Panc1 (cell line): ENCODE measurements around the gene PIP4K2A. TPM values are rescaled to one million over a fixed set of nuclear protein-coding genes. Genes with fewer than 3 reads are reported as not detected.

Source experiments
- ATAC-seq: fragments of 200-7000 bp; cut with Tn5 transposase; 2 replicates; pipeline ENCODE4 v1.9.1; 2020; ENCODE audit warnings: mild to moderate bottlenecking, moderate library complexity
- BruUV-seq: library from RNA; stranded (reverse); fragments of 400-500 nt; replicated peaks from 2 replicates; lab custom pipeline; 2021; lab: Mats Ljungman, UMichigan
- CTCF ChIA-PET: fragments of 300-600 bp; sonication (Branson Sonifier 250); formaldehyde crosslinking; loops from one replicate; lab custom pipeline; 2022; ENCODE audit warnings: antibody characterized with exemption; lab: Charles Lee
- POLR2A ChIA-PET: fragments of 300-600 bp; sonication (Branson Sonifier 250); formaldehyde crosslinking; loops from one replicate; lab custom pipeline; 2022; ENCODE audit warnings: antibody characterized with exemption; lab: Charles Lee
- DNase-seq: peaks from one replicate; pipeline ENCODE4 v3.0.0-alpha.2; 2010; ENCODE audit warnings: low read depth, low spot score
- H3K27ac ChIP-seq: 2 replicates; pipeline ENCODE4 v1.5.1; 2011; ENCODE audit warnings: mild to moderate bottlenecking, low read length, inconsistent platforms
- H3K27me3 ChIP-seq: fragments of 200-500 bp; sonication (Bioruptor generic); 2 replicates; pipeline ENCODE4 v1.6.0; 2014; ENCODE audit warnings: low read length, inconsistent platforms; ENCODE audit not compliant: control insufficient read depth, insufficient read depth
- H3K36me3 ChIP-seq: fragments of 200-500 bp; sonication (Bioruptor generic); 2 replicates; pipeline ENCODE4 v1.5.1; 2014; ENCODE audit warnings: inconsistent platforms, mild to moderate bottlenecking, low read length, moderate library complexity; ENCODE audit not compliant: control insufficient read depth, insufficient read depth
- H3K4me1 ChIP-seq: 2 replicates; pipeline ENCODE4 v1.5.1; 2011; ENCODE audit warnings: inconsistent platforms, mild to moderate bottlenecking, low read length, moderate library complexity; ENCODE audit not compliant: control insufficient read depth, insufficient read depth
- H3K4me3 ChIP-seq, 2 experiments: 2 replicates each; pipeline ENCODE4 v1.5.1; 2011 to 2012; ENCODE audit warnings: low read depth in 2 of 2, low read length in 2 of 2, mild to moderate bottlenecking in 2 of 2, inconsistent platforms in 1 of 2, moderate library complexity in 1 of 2
- H3K9me3 ChIP-seq: fragments of 200-500 bp; sonication (Bioruptor generic); 2 replicates; pipeline ENCODE4 v1.5.1; 2014; ENCODE audit warnings: low read depth, mild to moderate bottlenecking, inconsistent platforms, low read length, moderate library complexity; ENCODE audit not compliant: control insufficient read depth, insufficient read depth
- CTCF ChIP-seq: fragments of 450-650 bp; IDR thresholded peaks from 2 replicates; pipeline ENCODE4 v1.5.1; 2017; ENCODE audit warnings: mild to moderate bottlenecking
- POLR2AphosphoS5 ChIP-seq: IDR thresholded peaks from 2 replicates; pipeline ENCODE4 v1.6.1; 2012; ENCODE audit warnings: mild to moderate bottlenecking, low read depth, low read length, moderate library complexity
- SIN3A ChIP-seq: IDR thresholded peaks from 2 replicates; pipeline ENCODE4 v1.6.1; 2012; ENCODE audit warnings: low read depth, mild to moderate bottlenecking, low read length, moderate library complexity, borderline replicate concordance; ENCODE audit not compliant: insufficient read depth
- TCF7L2 ChIP-seq: IDR thresholded peaks from 2 replicates; pipeline ENCODE4 v1.6.1; 2011; ENCODE audit warnings: mild to moderate bottlenecking, low read depth, low read length, inconsistent platforms
- in situ Hi-C: cut with HindIII; loops from 2 replicates; pipeline ENCODE4 v1.10.0; 2016; ENCODE audit warnings: low sequenced_read_pairs, low pct_unique_long_range_greater_than_20kb
- intact Hi-C: fragments of 100-400 bp; cut with micrococcal nuclease; formaldehyde crosslinking; loops from one replicate; pipeline ENCODE4 v1.10.0; 2022; ENCODE audit not compliant: unreplicated experiment
- total RNA-seq: library from RNA; stranded (reverse); gene quantifications from one replicate; pipeline ENCODE4 v1.2.1, GENCODE V29; 2021; ENCODE audit not compliant: unreplicated experiment
- TF ChIP-seq, protein P1 (sequence below), 2 experiments: IDR thresholded peaks; 2 replicates each; pipeline ENCODE4 v1.6.1; 2011 to 2012; ENCODE audit warnings: low read depth in 2 of 2, control low read depth in 1 of 2, low read length in 1 of 2, mild to moderate bottlenecking in 1 of 2, moderate library complexity in 1 of 2; ENCODE audit not compliant: insufficient read depth in 1 of 2

The PIP4K2A gene
- total RNA-seq, 1 experiment from 2014 or later, result 25.2 TPM

- in situ Hi-C loops, result no loop called here
- TF ChIP-seq CTCF (no peak), POLR2AphosphoS5 (no peak), SIN3A (no peak), TCF7L2 (no peak)
- TF ChIP-seq, protein P1, sequence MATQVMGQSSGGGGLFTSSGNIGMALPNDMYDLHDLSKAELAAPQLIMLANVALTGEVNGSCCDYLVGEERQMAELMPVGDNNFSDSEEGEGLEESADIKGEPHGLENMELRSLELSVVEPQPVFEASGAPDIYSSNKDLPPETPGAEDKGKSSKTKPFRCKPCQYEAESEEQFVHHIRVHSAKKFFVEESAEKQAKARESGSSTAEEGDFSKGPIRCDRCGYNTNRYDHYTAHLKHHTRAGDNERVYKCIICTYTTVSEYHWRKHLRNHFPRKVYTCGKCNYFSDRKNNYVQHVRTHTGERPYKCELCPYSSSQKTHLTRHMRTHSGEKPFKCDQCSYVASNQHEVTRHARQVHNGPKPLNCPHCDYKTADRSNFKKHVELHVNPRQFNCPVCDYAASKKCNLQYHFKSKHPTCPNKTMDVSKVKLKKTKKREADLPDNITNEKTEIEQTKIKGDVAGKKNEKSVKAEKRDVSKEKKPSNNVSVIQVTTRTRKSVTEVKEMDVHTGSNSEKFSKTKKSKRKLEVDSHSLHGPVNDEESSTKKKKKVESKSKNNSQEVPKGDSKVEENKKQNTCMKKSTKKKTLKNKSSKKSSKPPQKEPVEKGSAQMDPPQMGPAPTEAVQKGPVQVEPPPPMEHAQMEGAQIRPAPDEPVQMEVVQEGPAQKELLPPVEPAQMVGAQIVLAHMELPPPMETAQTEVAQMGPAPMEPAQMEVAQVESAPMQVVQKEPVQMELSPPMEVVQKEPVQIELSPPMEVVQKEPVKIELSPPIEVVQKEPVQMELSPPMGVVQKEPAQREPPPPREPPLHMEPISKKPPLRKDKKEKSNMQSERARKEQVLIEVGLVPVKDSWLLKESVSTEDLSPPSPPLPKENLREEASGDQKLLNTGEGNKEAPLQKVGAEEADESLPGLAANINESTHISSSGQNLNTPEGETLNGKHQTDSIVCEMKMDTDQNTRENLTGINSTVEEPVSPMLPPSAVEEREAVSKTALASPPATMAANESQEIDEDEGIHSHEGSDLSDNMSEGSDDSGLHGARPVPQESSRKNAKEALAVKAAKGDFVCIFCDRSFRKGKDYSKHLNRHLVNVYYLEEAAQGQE (IDR thresholded peaks at IDR 0.05; ENCODE audit: insufficient read depth in 1 of 2, low read depth in 2 of 2, low read length in 1 of 2), result no peak
- Histone ChIP-seq H3K9me3 (no peaks in the 10 kb centered on the region), H3K27me3 (no peaks in the 10 kb centered on the region), H3K4me3 (no peak overlapping the region), H3K36me3 (no peaks in the 10 kb centered on the region; the same call in 1 of the 2 replicates), H3K4me1 (no peaks in the 10 kb centered on the region), H3K27ac (no peak overlapping the region)
- POLR2A ChIA-PET, result no interaction called here
- ATAC-seq, result no peak
- CTCF ChIA-PET, result no interaction called here
- BruUV-seq, result no TSS peak
- intact Hi-C loops, result no loop called here
- no peak for DNase-seq
Measured at GRCh38 chr10:22605168-22605567, 109.2 kb downstream of the PIP4K2A start.

- Histone ChIP-seq H3K9me3 (no peaks in the 10 kb centered on the region), H3K27ac (no peak overlapping the region), H3K36me3 (no peaks in the 10 kb centered on the region; the same call in 1 of the 2 replicates), H3K4me3 (no peak overlapping the region), H3K4me1 (peaks cover under 1% of the 10 kb centered on the region; the same call in 1 of the 2 replicates), H3K27me3 (no peaks in the 10 kb centered on the region)
- ChIA-PET CTCF (no interaction called here), POLR2A (no interaction called here)
- intact Hi-C loops, result no loop called here
- DNase-seq (no peak), ATAC-seq (no peak)
- TF ChIP-seq, protein P1 (IDR thresholded peaks at IDR 0.05; ENCODE audit: insufficient read depth in 1 of 2, low read depth in 2 of 2, low read length in 1 of 2), result no peak
- no peak for TF ChIP-seq CTCF
- in situ Hi-C loops, result no loop called here
- BruUV-seq, result no TSS peak
Measured at GRCh38 chr10:22604344-22605126, 109.8 kb downstream of the PIP4K2A start.
